Measurements from ENCODE around the gene APPL2.
A peak's percentile ranks its signal among the peaks of the same experiment; 100 is the strongest.
"Not testable (repeated sequence)": the region's sequence is repeated elsewhere in the genome, so short reads cannot be mapped to it uniquely, and the experiment has no call there.

Gene APPL2

DNA sequence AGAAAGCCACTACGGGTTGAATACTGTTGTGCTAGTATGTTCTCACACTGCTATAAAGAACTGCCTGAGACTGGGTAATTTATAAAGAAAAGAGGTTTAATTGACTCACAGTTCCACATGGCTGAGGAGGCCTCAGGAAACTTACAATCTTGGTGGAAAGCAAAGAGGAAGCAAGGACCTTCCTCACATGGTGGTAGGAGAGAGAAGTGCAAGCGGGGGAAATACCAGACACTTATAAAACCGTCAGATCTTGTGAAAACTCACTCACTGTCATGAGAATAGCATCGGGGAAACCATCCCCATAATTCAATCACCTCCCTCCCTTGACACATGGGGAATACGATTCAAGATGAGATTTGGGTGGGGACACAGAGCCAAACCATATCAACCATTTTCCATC lies 20.5 kb upstream of the APPL2 start:
- DNase-seq, ATAC-seq: not testable (repeated sequence)

GRCh38 chr12:105256011-105256410 lies 20.0 kb upstream of the APPL2 start:
- no peak for ATAC-seq
- no peak for DNase-seq

- no peak for DNase-seq
- peak; percentile 32 for ATAC-seq
These were observed 18.0 kb upstream of the APPL2 start for GRCh38 chr12:105253866-105254513.

DNA sequence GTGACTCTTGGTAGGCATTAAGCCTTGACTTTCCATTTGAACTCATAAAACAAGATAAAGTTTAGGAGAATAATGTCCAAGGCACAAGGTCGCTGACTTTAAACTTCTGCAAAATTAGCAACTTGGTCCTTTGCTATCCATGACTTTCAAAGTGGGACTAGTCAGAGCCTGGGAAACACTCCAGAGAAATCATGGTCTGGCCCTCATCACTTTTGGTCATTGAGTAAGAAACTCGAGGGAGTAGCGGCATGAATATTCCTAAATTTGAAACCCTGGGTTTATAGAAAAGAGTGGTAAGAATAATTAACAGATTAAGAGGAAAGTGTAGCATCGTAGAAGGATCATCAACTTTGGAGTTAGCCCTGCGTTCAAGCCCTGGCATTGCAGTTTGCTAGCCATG lies 16.9 kb upstream of the APPL2 start:
- ATAC-seq (no peak), DNase-seq (no peak)

DNA sequence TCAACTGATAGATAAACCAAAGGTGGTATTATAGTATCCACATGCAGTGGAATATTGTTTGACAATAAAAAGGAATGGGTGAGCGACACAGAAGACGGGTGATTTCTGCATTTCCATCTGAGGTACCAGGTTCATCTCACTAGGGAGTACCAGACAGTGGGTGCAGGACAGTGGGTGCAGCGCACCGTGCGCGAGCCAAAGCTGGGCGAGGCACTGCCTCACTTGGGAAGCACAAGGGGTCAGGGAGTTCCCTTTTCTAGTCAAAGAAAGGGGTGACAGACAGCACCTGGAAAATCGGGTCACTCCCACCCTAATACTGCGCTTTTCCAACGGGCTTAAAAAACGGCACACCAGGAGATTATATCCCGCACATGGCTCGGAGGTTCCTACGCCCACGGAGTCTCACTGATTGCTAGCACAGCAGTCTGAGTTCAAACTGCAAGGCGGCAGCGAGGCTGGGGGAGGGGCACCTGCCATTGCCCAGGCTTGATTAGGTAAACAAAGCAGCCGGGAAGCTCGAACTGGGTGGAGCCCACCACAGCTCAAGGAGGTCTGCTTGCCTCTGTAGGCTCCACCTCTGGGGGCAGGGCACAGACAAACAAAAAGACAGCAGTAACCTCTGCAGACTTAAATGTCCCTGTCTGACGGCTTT lies 9.9 kb upstream of the APPL2 start:
- DNase-seq, ATAC-seq: not testable (repeated sequence)

- ATAC-seq (no peak), DNase-seq (no peak)
These were observed 9.3 kb upstream of the APPL2 start for GRCh38 chr12:105245291-105245690.

GRCh38 chr12:105240228-105240627 lies 4.3 kb upstream of the APPL2 start:
- ATAC-seq (no peak), DNase-seq (no peak)

- no peak for ATAC-seq
These were observed 3.3 kb upstream of the APPL2 start for GRCh38 chr12:105239304-105239703.

DNA sequence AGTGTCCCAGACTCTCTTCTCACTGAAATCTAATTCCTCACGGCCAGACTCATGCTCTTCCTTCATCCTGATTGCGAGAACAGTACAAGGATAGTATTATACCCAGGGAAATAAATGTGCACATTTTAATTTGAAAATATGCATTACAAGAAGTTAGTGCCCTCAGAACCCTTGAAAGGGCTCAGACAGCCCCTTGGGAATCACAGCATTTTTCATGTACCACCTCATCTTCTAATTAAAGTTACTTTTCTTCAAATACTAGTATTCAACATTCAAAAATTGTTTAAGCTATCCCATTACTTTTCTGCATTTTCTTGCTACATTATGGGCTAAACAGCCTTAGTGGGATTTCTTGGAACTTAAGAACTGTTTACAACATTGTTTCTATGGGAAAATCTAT lies 1.7 kb upstream of the APPL2 start:
- DNase-seq (no peak), ATAC-seq (no peak)

More at GRCh38 chr12:105239304-105239703, 3.3 kb upstream of the APPL2 start:
- no peak for DNase-seq

GRCh38 chr12:105235281-105235731 lies 668 bp downstream of the APPL2 start:
- DNase-seq (no peak), ATAC-seq (no peak)

DNA sequence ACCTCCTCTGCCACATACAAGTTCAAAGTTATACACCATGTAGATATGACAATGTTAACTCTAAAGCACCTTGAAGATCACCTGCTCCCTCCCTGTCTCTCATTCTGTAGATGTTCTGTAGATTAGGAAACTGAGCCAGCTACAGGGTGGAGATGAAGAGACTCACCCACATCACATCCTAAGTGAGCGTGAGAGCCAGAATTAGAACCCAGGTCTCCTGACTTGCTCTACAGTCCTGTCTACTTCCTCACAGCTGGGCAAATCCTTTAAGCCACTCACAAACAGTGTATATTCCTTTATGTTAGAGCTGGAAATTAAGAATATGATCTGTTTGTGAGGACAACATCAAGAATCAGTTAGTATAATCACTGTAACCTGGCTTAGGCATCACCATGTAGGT lies 1.8 kb downstream of the APPL2 start:
- DNase-seq (no peak), ATAC-seq (no peak)

DNA sequence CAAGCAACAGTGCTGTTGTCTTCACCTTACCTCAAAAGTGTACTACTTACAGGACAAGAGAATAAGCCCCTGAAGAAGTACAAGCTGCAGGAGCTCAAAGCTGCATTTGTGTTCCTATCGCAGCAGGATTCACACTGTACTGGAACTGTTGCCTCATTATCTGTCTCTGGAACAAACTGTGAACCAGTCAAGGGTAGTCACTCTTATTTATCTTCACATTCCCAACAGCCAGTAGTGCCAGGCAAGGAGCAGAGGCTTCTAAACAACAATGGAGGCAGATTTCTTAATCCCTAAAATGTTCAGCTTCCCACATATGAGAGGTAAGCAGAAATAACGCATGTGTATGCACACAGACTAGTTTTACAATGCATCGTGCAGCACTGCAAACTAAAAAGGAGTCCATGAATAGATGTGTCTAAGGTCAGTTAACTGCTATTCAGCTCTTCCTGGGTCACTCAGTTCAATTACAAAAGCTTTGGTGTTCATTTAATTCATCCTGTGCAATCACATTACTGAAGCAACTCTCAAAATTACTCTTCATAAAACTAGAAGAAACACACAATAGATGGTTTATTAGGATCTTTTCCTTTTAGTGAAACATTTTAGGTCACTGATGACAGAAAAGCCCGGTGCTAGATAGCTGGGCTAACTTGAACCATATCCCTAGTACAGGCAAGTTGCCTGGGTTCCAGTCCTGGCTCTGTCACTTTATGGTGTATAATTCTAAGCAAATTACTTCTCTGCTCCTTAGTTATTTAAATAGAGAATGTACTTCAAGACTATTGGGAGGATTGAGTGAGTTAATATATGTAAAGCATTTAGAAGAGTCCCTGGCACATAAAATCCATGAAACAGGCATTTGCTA lies 2.7 kb downstream of the APPL2 start:
- ATAC-seq (no peak), DNase-seq (no peak)

DNA sequence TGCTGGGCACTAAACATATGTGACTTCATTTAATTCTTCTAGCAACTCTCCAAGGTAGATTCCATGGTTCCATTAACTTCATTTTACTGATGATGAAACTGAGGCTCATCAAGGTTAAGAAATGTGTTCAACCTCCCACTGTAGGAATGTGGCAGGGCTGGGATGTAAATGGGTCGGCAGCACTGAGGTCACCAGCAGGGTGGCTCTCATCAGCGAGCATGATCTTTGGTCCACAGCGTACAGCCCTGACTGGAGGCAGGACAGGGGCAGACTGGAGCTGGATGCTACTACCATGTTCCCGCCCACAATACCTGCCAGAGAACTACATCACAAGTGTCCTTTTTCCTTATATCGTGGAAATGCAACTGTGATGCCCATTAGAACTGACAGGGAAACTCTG lies 4.6 kb downstream of the APPL2 start:
- DNase-seq, result no peak
- ATAC-seq, result no peak

GRCh38 chr12:105229371-105229770 lies 6.6 kb downstream of the APPL2 start:
- no peak for ATAC-seq
- no peak for DNase-seq

DNA sequence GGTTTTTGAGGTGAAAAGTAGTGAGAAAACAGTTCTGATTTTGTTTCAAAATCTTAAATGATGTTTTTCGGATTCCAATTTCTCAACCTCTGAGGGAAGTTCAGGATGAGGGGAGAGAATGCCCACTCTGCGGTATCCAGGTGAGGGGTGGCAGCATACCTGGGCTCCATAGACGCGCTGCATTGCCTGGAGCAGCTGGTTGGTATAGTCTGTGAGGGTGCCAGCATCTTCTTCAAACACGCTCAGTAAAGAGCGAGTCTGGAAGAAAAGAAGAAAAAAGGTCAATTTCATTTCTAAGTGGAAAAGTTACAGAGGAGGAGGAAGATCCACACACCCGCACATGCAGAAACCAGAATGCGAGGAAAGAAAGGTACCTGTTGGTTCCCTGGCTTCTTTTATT lies 7.0 kb downstream of the APPL2 start:
- ATAC-seq, result no peak
- DNase-seq, result no peak

DNA sequence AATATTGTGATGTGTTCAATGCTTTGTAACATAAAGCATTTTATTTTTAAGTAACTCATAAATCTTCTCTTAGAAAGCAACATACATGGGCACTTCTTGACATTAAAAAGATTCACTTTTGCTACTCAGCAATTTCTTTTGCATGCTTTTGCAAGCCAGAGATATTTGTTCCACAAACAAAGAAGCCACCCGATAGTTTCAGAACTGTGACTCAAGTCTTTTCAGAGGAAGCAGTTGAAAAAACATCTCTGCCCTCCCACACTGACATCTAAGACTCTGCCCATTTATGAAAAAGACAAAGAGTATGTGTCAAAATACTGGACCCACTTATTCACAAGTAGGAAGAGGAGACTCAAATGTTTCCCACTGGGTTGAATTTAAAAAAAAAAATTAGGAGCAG lies 7.5 kb downstream of the APPL2 start:
- ATAC-seq (peak; percentile 74), DNase-seq (no peak)

- DNase-seq (no peak), ATAC-seq (peak; percentile 45)
These were observed 8.1 kb downstream of the APPL2 start for GRCh38 chr12:105227879-105228278.

DNA sequence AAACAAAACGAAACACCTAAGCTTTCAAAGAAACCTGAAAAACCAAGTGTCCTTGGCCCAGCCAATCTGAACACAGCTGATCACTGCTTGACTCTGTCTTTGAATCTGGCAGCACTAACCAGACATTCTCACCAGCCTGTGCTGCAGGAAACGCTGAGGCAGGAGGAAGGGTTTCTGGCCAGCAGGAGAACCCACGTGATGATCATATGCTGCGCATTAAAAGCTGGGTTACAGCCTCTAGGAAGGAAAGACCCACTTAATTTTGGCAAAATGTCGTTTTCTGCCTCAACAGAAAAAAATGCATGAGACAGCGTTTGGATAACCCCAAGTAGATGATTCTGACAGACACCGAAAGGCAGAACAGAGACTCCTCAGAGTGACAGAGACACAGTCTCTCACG lies 9.8 kb downstream of the APPL2 start:
- DNase-seq, result peak; percentile 22

GRCh38 chr12:105225505-105226015 lies 10.4 kb downstream of the APPL2 start:
- DNase-seq (no peak), ATAC-seq (no peak)

More for the DNA sequence above, 9.8 kb downstream of the APPL2 start:
- no peak for ATAC-seq

DNA sequence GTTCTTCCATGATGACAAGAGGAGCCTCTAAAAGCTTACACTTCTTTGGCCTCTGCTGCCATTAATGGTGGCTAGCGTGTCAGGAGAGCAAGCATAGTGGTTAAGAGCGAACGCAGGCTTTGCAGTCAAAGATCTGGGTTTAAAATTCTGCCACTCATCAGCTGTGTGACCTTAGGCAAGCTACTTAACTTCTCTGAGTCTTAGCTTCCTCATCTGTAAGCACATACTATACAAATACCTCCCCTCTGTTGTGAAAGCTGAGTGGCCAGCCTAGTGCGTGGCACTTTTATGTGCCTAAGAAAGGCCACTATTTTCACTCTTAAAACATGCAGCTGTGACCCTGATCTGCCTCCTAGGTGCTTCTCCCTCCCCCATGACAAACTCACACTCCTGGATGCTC lies 11.6 kb downstream of the APPL2 start:
- DNase-seq, result no peak

DNA sequence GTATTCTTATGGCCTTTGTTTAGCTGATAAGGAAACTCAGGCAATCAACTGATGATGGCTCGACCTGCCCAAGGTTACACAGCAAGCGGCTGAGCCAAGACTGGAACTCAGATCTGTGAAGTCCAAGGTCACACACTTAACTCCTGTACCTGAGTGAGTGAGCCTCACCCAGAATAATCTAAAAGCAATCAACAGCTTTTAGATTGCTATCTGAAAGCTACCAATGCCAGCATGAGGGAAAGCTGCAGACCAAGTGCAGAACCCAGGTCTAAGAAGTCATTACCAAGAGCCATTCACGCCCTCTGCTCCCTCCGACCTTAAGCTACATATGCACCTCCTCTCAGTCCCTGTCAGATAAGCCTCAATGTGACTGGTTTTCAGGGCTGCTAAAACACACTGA lies 12.1 kb downstream of the APPL2 start:
- DNase-seq, result no peak
- ATAC-seq, result no peak

More for the DNA sequence above, 11.6 kb downstream of the APPL2 start:
- no peak for ATAC-seq

- no peak for DNase-seq
- ATAC-seq, result no peak
These were observed 12.6 kb downstream of the APPL2 start for GRCh38 chr12:105223352-105223845.
